Hematopoietic multipotent progenitor cell treated with erythropoietin and hydrocortisone succinate and interleukin-3 and kit ligand, for 6 days (in vitro differentiated cells): ENCODE data around the gene LRRC70.
"Not testable (repeated sequence)": the region's sequence is repeated elsewhere in the genome, so short reads cannot be mapped to it uniquely, and the experiment has no call there.

Experiments used
- DNase-seq: peaks from one replicate; pipeline ENCODE4 v3.0.0-alpha.2; 2015

The LRRC70 gene

GRCh38 chr5:62608529-62609511, 30.2 kb downstream of the LRRC70 start:
- no peak for DNase-seq

GRCh38 chr5:62614355-62614754, 35.7 kb downstream of the LRRC70 start:
- no peak for DNase-seq

GRCh38 chr5:62616615-62617277, 38.1 kb downstream of the LRRC70 start:
- DNase-seq = no peak

GRCh38 chr5:62617943-62618342, 39.3 kb downstream of the LRRC70 start:
- DNase-seq = no peak

- no peak for DNase-seq
These were observed 42.1 kb downstream of the LRRC70 start for GRCh38 chr5:62620761-62621160.

- no peak for DNase-seq
These were observed 42.7 kb downstream of the LRRC70 start for GRCh38 chr5:62621280-62621679.

GRCh38 chr5:62623271-62623670, 44.7 kb downstream of the LRRC70 start:
- no peak for DNase-seq

- not testable (repeated sequence) for DNase-seq
These were observed 45.8 kb downstream of the LRRC70 start for GRCh38 chr5:62624436-62624835.

- DNase-seq = no peak
These were observed 47.9 kb downstream of the LRRC70 start for GRCh38 chr5:62626534-62626933.

GRCh38 chr5:62627121-62627520, 48.5 kb downstream of the LRRC70 start:
- DNase-seq = no peak

- DNase-seq = no peak
These were observed 49.3 kb downstream of the LRRC70 start for GRCh38 chr5:62627901-62628300.
